Mucosa of stomach (tissue), 1 donor: ENCODE measurements around the gene F8A2.

Experiments used
- H3K27me3 ChIP-seq: one replicate; pipeline ENCODE4 v1.7.0; 2013; ENCODE audit warnings: mild to moderate bottlenecking, low read length; ENCODE audit not compliant: control insufficient read depth, insufficient read depth
- H3K36me3 ChIP-seq: one replicate; pipeline ENCODE4 v1.7.0; 2013; ENCODE audit warnings: low read length; ENCODE audit not compliant: control insufficient read depth, insufficient read depth
- H3K4me1 ChIP-seq: one replicate; pipeline ENCODE4 v1.7.0; 2013; ENCODE audit warnings: mild to moderate bottlenecking, low read length; ENCODE audit not compliant: control insufficient read depth, insufficient read depth
- H3K4me3 ChIP-seq: one replicate; pipeline ENCODE4 v1.7.0; 2013; ENCODE audit warnings: low read length
- H3K9ac ChIP-seq: one replicate; pipeline ENCODE4 v1.7.0; 2013; ENCODE audit warnings: mild to moderate bottlenecking, low read length, moderate library complexity
- H3K9me3 ChIP-seq: one replicate; pipeline ENCODE4 v1.7.0; 2013; ENCODE audit warnings: mild to moderate bottlenecking, low read length, moderate library complexity; ENCODE audit not compliant: control insufficient read depth
- donor health status: Pancreatic carcinoma.

F8A2 gene

DNA sequence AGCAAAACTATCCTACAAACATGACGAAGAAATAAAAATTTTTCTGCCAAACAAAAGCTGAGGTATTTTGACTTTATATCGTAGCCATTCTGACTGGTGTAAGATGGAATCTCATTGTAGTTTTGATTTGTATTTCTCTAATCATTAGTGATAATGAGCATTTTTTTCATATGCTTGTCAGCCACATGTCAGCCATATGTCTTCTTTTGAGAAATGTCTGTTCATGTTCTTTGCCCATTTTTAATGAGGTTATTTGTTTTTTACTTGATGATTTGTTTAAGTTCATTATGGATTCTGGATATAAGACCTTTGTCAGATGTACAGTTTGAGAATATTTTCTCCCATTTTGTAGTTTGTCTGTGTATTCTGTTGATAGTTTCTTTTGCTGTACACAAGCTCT lies 24.5 kb downstream of the F8A2 start:
- H3K9me3 ChIP-seq: no peaks in the 10 kb centered on the region
- H3K9ac ChIP-seq: no peak overlapping the region
- H3K36me3 ChIP-seq: no peaks in the 10 kb centered on the region
- no peaks in the 10 kb centered on the region for H3K27me3 ChIP-seq
- no peaks in the 10 kb centered on the region for H3K4me1 ChIP-seq
- H3K4me3 ChIP-seq: no peak overlapping the region

DNA sequence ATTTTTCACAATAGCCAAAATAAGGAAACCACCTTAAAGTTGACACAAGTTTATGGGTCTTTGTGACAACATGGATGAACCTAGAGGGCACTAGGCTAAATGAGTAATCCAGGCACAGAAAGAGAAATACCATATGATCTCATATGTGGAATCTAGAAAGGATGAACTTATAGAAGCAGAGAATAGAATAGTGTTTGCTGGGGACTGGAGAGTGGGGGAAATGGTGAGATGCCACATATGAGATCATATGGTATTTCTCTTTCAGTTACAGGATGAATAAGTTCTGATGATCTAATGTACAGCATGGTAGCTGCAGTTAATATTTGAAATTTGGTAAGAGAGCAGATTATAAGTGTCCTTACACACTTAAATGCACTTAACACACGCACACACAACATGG lies 35.9 kb downstream of the F8A2 start:
- H3K36me3 ChIP-seq: no peaks in the 10 kb centered on the region
- H3K4me3 ChIP-seq: no peak overlapping the region
- H3K9ac ChIP-seq: no peak overlapping the region
- no peaks in the 10 kb centered on the region for H3K27me3 ChIP-seq
- no peaks in the 10 kb centered on the region for H3K9me3 ChIP-seq
- H3K4me1 ChIP-seq: no peaks in the 10 kb centered on the region
